A673 (cell line): ENCODE data around the gene ARID3C. TPM values are rescaled to one million over a fixed set of nuclear protein-coding genes. Genes with fewer than 3 reads are reported as not detected.

Experiments
- BruUV-seq: library from RNA; stranded (reverse); fragments of 400-500 nt; replicated peaks from 2 replicates; lab custom pipeline; 2021; lab: Mats Ljungman, UMichigan
- CTCF ChIA-PET: fragments of 300-600 bp; sonication (Branson Sonifier 250); formaldehyde crosslinking; loops from one replicate; lab custom pipeline; 2022; ENCODE audit warnings: antibody characterized with exemption; lab: Charles Lee
- POLR2A ChIA-PET: fragments of 300-600 bp; sonication (Branson Sonifier 250); formaldehyde crosslinking; loops from one replicate; lab custom pipeline; 2022; ENCODE audit warnings: antibody characterized with exemption; ENCODE audit not compliant: low non-redundant PET; lab: Charles Lee
- DNase-seq: peaks from one replicate; pipeline ENCODE4 v3.0.0-alpha.2; 2015; ENCODE audit warnings: low spot score
- H3K27ac ChIP-seq: fragments of 200-600 bp; sonication (generic); 2 replicates; pipeline ENCODE4 v1.5.1; 2016; ENCODE audit warnings: mixed run types, low read depth, mild to moderate bottlenecking, mixed read lengths, antibody characterized with exemption, low read length; ENCODE audit not compliant: poor library complexity, severe bottlenecking
- H3K27me3 ChIP-seq: fragments of 200-600 bp; sonication (generic); replicated peaks from 2 replicates; pipeline ENCODE4 v1.6.1; 2017; ENCODE audit warnings: mixed run types, low read depth, mild to moderate bottlenecking, mixed read lengths, antibody characterized with exemption, low read length; ENCODE audit not compliant: insufficient read depth, poor library complexity
- H3K36me3 ChIP-seq: fragments of 200-600 bp; sonication (generic); 2 replicates; pipeline ENCODE4 v1.6.1; 2016; ENCODE audit warnings: mixed run types, mild to moderate bottlenecking, mixed read lengths, antibody characterized with exemption, low read length; ENCODE audit not compliant: insufficient read depth, poor library complexity, severe bottlenecking
- H3K4me1 ChIP-seq: fragments of 200-600 bp; sonication (generic); 2 replicates; pipeline ENCODE4 v1.6.1; 2017; ENCODE audit warnings: mixed run types, mild to moderate bottlenecking, mixed read lengths, antibody characterized with exemption, low read length; ENCODE audit not compliant: insufficient read depth, poor library complexity, severe bottlenecking
- H3K4me3 ChIP-seq: fragments of 200-600 bp; sonication (generic); 2 replicates; pipeline ENCODE4 v1.5.1; 2016; ENCODE audit warnings: low read depth, mixed run types, mild to moderate bottlenecking, mixed read lengths, low read length; ENCODE audit not compliant: poor library complexity, severe bottlenecking
- H3K9me3 ChIP-seq: fragments of 200-600 bp; sonication (generic); 2 replicates; pipeline ENCODE4 v1.6.1; 2016; ENCODE audit warnings: mixed run types, low read depth, mild to moderate bottlenecking, mixed read lengths, antibody characterized with exemption, low read length; ENCODE audit not compliant: poor library complexity, severe bottlenecking
- EZH2 ChIP-seq: fragments of 200-600 bp; sonication (generic); IDR thresholded peaks from 2 replicates; pipeline ENCODE4 v1.6.1; 2017; ENCODE audit warnings: borderline replicate concordance, low read depth, mild to moderate bottlenecking, mixed read lengths, antibody characterized with exemption, low read length; ENCODE audit not compliant: poor library complexity, severe bottlenecking
- intact Hi-C: fragments of 100-400 bp; cut with micrococcal nuclease; formaldehyde crosslinking; loops from one replicate; pipeline ENCODE4 v1.10.0; 2022; ENCODE audit not compliant: unreplicated experiment
- total RNA-seq: library from RNA; stranded (reverse); gene quantifications from 2 replicates; pipeline ENCODE4 v1.2.3, GENCODE V29; 2021
- TF ChIP-seq, protein P1 (sequence below): fragments of 300-800, 200-600 bp; sonication (generic); conservative IDR thresholded peaks from 2 replicates; pipeline ENCODE4 v1.5.1; 2017; ENCODE audit warnings: low read depth, mild to moderate bottlenecking, antibody characterized with exemption, low read length, moderate library complexity, mixed read lengths

Gene ARID3C
- total RNA-seq, 1 experiment from 2014 or later, result not detected

DNA sequence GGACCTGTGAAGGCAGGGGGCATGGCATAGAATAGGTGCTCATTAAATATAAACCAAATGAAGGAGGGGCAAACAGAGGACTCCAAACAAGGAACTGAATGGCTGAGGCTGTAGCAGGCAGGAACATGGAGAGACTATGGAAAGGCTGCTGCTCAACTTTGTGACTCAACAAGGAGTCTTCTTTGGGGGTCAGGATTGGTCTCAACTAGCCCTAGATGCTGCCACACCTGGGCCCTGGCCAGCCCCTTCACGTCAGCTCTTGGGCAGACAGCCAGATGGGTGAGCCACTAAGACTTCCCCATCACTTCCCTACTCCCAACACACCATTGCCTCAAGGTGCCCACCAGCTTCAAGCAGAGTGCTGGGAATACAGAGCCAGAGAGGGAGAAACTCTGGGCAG lies 28.0 kb downstream of the ARID3C start:
- no peaks in the 10 kb centered on the region for H3K4me1 ChIP-seq
- intact Hi-C loops, result loop anchor here (5.0 kb wide), 1 partner anchor 99 kb away; no protein-coding TSS in a partner anchor
- no peak overlapping the region for H3K4me3 ChIP-seq
- CTCF ChIA-PET, result no interaction called here
- no TSS peak for BruUV-seq
- H3K9me3 ChIP-seq, result no peaks in the 10 kb centered on the region
- H3K27ac ChIP-seq, result no peak overlapping the region
- TF ChIP-seq EZH2, result no peak
- TF ChIP-seq, protein P1, sequence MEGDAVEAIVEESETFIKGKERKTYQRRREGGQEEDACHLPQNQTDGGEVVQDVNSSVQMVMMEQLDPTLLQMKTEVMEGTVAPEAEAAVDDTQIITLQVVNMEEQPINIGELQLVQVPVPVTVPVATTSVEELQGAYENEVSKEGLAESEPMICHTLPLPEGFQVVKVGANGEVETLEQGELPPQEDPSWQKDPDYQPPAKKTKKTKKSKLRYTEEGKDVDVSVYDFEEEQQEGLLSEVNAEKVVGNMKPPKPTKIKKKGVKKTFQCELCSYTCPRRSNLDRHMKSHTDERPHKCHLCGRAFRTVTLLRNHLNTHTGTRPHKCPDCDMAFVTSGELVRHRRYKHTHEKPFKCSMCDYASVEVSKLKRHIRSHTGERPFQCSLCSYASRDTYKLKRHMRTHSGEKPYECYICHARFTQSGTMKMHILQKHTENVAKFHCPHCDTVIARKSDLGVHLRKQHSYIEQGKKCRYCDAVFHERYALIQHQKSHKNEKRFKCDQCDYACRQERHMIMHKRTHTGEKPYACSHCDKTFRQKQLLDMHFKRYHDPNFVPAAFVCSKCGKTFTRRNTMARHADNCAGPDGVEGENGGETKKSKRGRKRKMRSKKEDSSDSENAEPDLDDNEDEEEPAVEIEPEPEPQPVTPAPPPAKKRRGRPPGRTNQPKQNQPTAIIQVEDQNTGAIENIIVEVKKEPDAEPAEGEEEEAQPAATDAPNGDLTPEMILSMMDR, result no peak
- no peaks in the 10 kb centered on the region for H3K27me3 ChIP-seq
- no peaks in the 10 kb centered on the region for H3K36me3 ChIP-seq
- no peak for DNase-seq
- POLR2A ChIA-PET, result no interaction called here

DNA sequence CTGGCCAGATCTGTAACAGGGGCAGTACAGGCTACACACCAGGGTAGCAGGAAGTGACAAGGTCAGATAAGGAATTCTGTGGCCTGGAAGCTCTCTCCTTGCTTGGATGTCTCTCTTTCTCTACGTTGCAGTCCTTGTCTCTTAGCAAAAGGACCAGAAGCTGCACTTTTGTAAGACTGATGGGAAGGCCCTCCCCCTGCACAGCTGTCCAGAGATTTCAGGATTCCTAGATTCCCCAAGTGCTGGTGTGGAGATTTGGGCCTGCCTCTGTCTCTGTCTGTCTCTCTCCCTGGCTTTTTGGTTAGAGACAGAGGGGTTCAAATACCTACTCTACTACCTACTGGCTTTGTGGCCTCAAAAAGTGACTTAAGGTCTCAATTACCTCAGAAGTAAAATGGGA lies 29.3 kb downstream of the ARID3C start:
- Histone ChIP-seq H3K4me1 (no peaks in the 10 kb centered on the region), H3K9me3 (no peaks in the 10 kb centered on the region), H3K4me3 (no peak overlapping the region), H3K36me3 (no peaks in the 10 kb centered on the region), H3K27ac (no peak overlapping the region), H3K27me3 (no peaks in the 10 kb centered on the region)
- no peak for TF ChIP-seq EZH2
- TF ChIP-seq, protein P1, result no peak
- BruUV-seq, result no TSS peak
- DNase-seq, result no peak
- POLR2A ChIA-PET, result no interaction called here
- intact Hi-C loops, result no loop called here
- CTCF ChIA-PET, result no interaction called here

DNA sequence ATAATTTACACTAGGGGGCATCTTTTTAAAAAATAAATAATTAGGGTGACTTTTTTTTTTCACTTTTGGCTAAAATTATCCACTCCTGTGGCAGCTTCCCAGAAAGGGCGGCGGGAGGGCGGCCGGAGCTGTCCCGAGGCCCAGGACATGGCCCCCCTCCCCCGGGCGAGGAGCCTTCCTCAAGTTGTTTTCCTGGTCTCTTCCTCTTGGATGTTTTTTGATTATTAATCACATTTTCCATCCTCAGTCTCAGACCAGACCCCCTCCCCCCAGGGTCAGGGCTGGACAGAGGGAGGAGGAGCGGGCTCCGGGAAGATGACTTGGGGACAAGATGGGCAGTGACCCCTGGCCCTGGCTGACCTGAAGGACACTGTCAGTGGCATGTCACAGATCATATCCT lies 34.7 kb downstream of the ARID3C start:
- ChIA-PET CTCF (no interaction called here), POLR2A (no interaction called here)
- H3K4me3 ChIP-seq, result no peak overlapping the region
- TF ChIP-seq, protein P1, result no peak
- no peak for TF ChIP-seq EZH2
- DNase-seq, result no peak
- no peaks in the 10 kb centered on the region for H3K9me3 ChIP-seq
- H3K36me3 ChIP-seq, result no peaks in the 10 kb centered on the region
- intact Hi-C loops, result loop anchor here (5.0 kb wide), 1 partner anchor 262 kb away; no protein-coding TSS in a partner anchor
- BruUV-seq, result no TSS peak
- peaks cover 9% of the 10 kb centered on the region for H3K4me1 ChIP-seq
- H3K27ac ChIP-seq, result no peak overlapping the region
- H3K27me3 ChIP-seq, result peaks cover 12% of the 10 kb centered on the region
